ENCODE measurements around the gene LMAN1. TPM values are rescaled to one million over a fixed set of nuclear protein-coding genes. Genes with fewer than 3 reads are reported as not detected.

The LMAN1 gene, protein sequence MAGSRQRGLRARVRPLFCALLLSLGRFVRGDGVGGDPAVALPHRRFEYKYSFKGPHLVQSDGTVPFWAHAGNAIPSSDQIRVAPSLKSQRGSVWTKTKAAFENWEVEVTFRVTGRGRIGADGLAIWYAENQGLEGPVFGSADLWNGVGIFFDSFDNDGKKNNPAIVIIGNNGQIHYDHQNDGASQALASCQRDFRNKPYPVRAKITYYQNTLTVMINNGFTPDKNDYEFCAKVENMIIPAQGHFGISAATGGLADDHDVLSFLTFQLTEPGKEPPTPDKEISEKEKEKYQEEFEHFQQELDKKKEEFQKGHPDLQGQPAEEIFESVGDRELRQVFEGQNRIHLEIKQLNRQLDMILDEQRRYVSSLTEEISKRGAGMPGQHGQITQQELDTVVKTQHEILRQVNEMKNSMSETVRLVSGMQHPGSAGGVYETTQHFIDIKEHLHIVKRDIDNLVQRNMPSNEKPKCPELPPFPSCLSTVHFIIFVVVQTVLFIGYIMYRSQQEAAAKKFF
- total RNA-seq (10 to 100 TPM; 31.3 to 64.0 (median 41.9) TPM), polyA plus RNA-seq (10 to 100 TPM; 15.7 to 34.5 (median 17.4) TPM)
- long read RNA-seq, donor 1, full-length matches to known transcripts, result 31 of 56 reads
- long read RNA-seq, donor 1, partial matches to known transcripts, result 20 of 56 reads
- long read RNA-seq, donor 1, other reads (novel, unspliced or antisense), result 5 of 56 reads
- long read RNA-seq, donor 2, full-length matches to known transcripts, result 44 of 71 reads
- long read RNA-seq, donor 2, partial matches to known transcripts, result 22 of 71 reads
- long read RNA-seq, donor 2, other reads (novel, unspliced or antisense), result 5 of 71 reads

DNA sequence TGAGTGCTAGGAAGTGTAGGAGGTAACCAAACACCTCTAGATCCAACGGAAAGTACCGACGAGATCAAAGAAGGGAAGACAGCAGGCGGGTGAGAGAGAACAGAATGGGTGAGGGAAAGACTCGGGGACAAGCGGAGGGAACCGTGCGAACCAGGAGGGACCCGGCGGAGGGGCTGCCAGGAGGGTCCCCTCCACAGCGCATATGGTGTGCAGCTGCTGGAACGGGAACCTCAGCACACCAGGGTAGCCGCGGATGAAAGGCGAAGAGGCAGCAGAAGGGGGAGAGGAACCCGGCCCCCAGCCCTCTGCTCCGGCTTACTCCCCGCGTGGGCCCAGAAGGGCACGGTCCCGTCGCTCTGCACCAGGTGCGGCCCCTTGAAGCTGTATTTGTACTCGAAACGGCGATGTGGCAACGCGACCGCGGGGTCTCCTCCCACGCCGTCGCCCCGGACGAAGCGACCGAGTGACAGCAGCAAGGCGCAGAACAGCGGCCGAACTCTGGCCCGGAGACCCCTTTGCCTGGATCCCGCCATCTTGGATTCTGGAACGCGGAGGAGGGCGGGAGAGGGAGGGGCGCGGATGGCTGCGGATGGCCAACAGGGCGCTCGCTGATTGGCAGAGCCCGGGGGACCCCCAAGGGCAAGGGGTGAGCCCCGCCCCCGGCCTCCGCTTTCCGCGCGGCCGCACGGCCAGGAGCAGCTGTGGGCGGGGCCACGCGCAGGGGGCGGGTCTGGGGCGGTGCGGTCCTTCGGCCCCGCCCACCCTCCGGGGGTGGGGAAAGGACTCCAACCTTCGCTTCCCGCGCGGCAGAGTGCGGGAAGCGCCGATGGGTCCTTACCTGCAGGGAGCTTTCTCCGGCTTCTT, at the start of gene LMAN1:
TSS of gene LMAN1 (minus strand) at position 554 of the 864 bp plus-strand sequence. CDS start at position 533, 21 bp downstream.
- WGBS, 3 donors, result 0% methylated on average over 57 to 76 of the region's 76 CpGs
- Histone ChIP-seq H3K27ac (peak within 1 kb of the TSS; percentile 94), H3K9me3 (no peaks in the 10 kb centered on the region), H3K27me3 (ENCODE audit: insufficient read depth in 3 of 3, low read length in 2 of 3) (no peaks in the 10 kb centered on the region), H3K4me3 (peak within 1 kb of the TSS; percentile 80), H3K36me3 (ENCODE audit: insufficient read depth in 1 of 2, low read depth in 1 of 2) (peaks cover 0 to 20% of the 10 kb centered on the region in 2 donors), H3K4me1 (peaks cover 24% of the 10 kb centered on the region)
- TF ChIP-seq, protein P1, sequence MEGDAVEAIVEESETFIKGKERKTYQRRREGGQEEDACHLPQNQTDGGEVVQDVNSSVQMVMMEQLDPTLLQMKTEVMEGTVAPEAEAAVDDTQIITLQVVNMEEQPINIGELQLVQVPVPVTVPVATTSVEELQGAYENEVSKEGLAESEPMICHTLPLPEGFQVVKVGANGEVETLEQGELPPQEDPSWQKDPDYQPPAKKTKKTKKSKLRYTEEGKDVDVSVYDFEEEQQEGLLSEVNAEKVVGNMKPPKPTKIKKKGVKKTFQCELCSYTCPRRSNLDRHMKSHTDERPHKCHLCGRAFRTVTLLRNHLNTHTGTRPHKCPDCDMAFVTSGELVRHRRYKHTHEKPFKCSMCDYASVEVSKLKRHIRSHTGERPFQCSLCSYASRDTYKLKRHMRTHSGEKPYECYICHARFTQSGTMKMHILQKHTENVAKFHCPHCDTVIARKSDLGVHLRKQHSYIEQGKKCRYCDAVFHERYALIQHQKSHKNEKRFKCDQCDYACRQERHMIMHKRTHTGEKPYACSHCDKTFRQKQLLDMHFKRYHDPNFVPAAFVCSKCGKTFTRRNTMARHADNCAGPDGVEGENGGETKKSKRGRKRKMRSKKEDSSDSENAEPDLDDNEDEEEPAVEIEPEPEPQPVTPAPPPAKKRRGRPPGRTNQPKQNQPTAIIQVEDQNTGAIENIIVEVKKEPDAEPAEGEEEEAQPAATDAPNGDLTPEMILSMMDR (IDR thresholded peaks at IDR 0.05), result no peak
- intact Hi-C loops (cut with DNase I), result loop anchor here in 1 of 2 donors (2.0 kb wide), 1 partner anchor 30 kb away; no protein-coding TSS in a partner anchor
- DNase-seq (peak; percentile 97), ATAC-seq (peak; percentile 97 to 100 (median 98))

DNA sequence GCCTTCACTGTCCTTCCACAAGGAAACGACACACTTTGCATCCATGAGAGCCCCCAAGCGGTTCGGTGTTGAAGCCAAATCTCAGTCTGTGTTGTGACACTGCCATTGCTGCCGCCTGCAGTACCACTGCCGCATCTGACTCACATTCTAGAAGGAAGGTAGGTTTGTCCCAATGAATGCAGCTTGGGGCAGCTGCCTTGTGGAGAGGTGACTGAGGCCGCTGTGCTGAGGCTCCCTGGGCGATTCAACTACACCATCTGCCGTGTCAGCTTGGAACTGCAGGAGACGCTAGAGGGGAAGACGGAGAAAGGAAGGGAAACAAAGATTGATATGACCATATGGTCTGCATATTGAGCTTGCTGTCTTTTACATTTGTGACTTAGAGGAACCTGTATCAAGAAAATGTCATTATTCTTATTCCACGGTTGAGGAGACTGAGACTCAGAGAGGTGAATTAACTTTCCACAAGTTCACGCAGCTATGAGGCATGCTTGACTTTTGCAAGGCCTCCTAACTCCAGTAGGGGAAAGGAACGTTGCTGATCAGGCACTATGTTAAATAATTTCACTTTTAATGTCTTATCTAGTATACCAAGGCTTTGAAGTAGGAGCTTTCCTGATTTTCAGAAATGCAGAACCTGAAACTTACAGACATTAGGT, 43.5 kb upstream of the LMAN1 start:
- DNase-seq, result peak; percentile 62 to 83
- TF ChIP-seq, protein P1 (IDR thresholded peaks at IDR 0.05), result peak; percentile 98
- 15 to 16% (median 16%) methylated on average over 13 of the region's 13 CpGs for WGBS, 3 donors
- intact Hi-C loops (cut with DNase I), result loop anchor here (2.0 to 5.0 kb wide), 3 partner anchors 94 to 155 kb away; no protein-coding TSS in a partner anchor
- Histone ChIP-seq H3K27ac (no peak overlapping the region), H3K9me3 (no peaks in the 10 kb centered on the region), H3K27me3 (ENCODE audit: insufficient read depth in 3 of 3, low read length in 2 of 3) (no peaks in the 10 kb centered on the region), H3K36me3 (ENCODE audit: insufficient read depth in 1 of 2, low read depth in 1 of 2) (no peaks in the 10 kb centered on the region), H3K4me1 (peaks cover 3% of the 10 kb centered on the region), H3K4me3 (no peak overlapping the region)
- ATAC-seq, result peak; percentile 98 to 100 (median 100)

DNA sequence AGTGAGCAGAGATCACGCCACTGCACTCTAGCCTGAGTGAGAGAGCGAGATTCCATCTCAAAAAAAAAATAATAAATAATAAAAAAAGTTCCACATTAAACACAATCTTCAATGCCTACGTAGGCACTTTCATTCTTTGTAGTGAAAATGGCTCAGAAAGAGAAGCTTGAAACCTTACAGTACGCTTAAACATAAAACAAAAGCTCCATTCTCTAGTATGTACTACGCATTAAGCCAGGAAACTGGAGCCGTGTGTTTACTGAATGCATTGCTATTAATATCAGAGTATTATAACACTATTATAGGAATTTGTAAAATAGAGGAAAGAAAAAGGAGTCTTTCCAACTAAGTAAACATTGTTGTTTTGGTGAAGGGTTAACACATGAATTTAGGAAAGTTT, 41.3 kb upstream of the LMAN1 start:
- Histone ChIP-seq H3K9me3 (no peaks in the 10 kb centered on the region), H3K27me3 (ENCODE audit: insufficient read depth in 3 of 3, low read length in 2 of 3) (no peaks in the 10 kb centered on the region), H3K4me1 (peaks cover 3% of the 10 kb centered on the region), H3K27ac (peak overlapping the region; percentile 30), H3K4me3 (no peak overlapping the region), H3K36me3 (ENCODE audit: insufficient read depth in 1 of 2, low read depth in 1 of 2) (no peaks in the 10 kb centered on the region)
- ATAC-seq, result no peak
- DNase-seq, result no peak
- TF ChIP-seq, protein P1 (IDR thresholded peaks at IDR 0.05), result no peak
- 70 to 82% (median 77%) methylated on average over 6 of the region's 6 CpGs for WGBS, 3 donors
- intact Hi-C loops (cut with DNase I), result loop anchor here in 1 of 2 donors (5.0 kb wide), 1 partner anchor 153 kb away; no protein-coding TSS in a partner anchor
